Coronary artery (tissue), 2 donors: ENCODE measurements around the gene PLXNA4.

Source experiments
- DNase-seq: peaks from one replicate; pipeline ENCODE4 v3.0.0-alpha.2; 2017; ENCODE audit warnings: low spot score
- H3K27ac ChIP-seq, 2 donors: fragments of 200-600 bp; sonication (generic); one replicate each; pipeline ENCODE4 v1.5.1; 2016 to 2019
- H3K4me3 ChIP-seq: fragments of 200-600 bp; sonication (generic); 2 replicates; pipeline ENCODE4 v1.5.1; 2016; ENCODE audit warnings: mild to moderate bottlenecking, moderate library complexity
- TF ChIP-seq, protein P1 (sequence below): fragments of 200-600 bp; sonication (generic); IDR thresholded peaks from one replicate; pipeline ENCODE4 v1.5.1; 2019; ENCODE audit warnings: antibody characterized with exemption

The PLXNA4 gene

GRCh38 chr7:132216847-132217525 is 359.3 kb downstream of the PLXNA4 start:
- TF ChIP-seq, protein P1, sequence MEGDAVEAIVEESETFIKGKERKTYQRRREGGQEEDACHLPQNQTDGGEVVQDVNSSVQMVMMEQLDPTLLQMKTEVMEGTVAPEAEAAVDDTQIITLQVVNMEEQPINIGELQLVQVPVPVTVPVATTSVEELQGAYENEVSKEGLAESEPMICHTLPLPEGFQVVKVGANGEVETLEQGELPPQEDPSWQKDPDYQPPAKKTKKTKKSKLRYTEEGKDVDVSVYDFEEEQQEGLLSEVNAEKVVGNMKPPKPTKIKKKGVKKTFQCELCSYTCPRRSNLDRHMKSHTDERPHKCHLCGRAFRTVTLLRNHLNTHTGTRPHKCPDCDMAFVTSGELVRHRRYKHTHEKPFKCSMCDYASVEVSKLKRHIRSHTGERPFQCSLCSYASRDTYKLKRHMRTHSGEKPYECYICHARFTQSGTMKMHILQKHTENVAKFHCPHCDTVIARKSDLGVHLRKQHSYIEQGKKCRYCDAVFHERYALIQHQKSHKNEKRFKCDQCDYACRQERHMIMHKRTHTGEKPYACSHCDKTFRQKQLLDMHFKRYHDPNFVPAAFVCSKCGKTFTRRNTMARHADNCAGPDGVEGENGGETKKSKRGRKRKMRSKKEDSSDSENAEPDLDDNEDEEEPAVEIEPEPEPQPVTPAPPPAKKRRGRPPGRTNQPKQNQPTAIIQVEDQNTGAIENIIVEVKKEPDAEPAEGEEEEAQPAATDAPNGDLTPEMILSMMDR: no peak
- DNase-seq: no peak
- no peak overlapping the region for H3K27ac ChIP-seq

DNA sequence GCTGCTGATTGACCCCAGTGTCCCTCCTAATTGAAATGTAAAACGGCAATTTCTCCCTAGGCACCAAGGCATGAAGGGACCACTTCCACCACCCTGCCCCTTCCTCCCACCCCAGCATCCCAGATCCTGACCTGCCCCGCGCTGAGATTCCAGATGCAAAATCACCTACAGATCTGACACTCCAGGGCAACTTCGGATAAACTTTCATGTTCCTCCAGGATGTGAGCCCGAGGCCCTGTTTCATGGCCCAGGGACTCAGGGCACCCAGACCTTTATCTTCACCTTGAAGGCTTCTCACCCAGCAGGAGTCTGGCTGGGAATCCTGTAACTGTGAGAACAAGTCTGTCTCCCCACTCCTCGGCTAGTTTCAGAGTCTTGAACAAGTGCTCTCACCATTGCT is 361.8 kb downstream of the PLXNA4 start:
- H3K27ac ChIP-seq: no peak overlapping the region
- TF ChIP-seq, protein P1: no peak
- no peak for DNase-seq
- H3K4me3 ChIP-seq: no peak overlapping the region

More at GRCh38 chr7:132216847-132217525, 359.3 kb downstream of the PLXNA4 start:
- H3K4me3 ChIP-seq: no peak overlapping the region

GRCh38 chr7:132213583-132213982 is 362.7 kb downstream of the PLXNA4 start:
- TF ChIP-seq, protein P1: no peak
- no peak overlapping the region for H3K4me3 ChIP-seq
- H3K27ac ChIP-seq: no peak overlapping the region
- no peak for DNase-seq

- Histone ChIP-seq H3K27ac (no peak overlapping the region), H3K4me3 (no peak overlapping the region)
- TF ChIP-seq, protein P1: no peak
- no peak for DNase-seq
These were observed 364.3 kb downstream of the PLXNA4 start for GRCh38 chr7:132211971-132212370.

GRCh38 chr7:132210821-132211220 is 365.4 kb downstream of the PLXNA4 start:
- no peak overlapping the region for H3K4me3 ChIP-seq
- DNase-seq: no peak
- no peak overlapping the region for H3K27ac ChIP-seq
- TF ChIP-seq, protein P1: no peak

- H3K4me3 ChIP-seq: no peak overlapping the region
- no peak for DNase-seq
- TF ChIP-seq, protein P1: no peak
- H3K27ac ChIP-seq: no peak overlapping the region
These were observed 368.5 kb downstream of the PLXNA4 start for GRCh38 chr7:132207782-132208181.

DNA sequence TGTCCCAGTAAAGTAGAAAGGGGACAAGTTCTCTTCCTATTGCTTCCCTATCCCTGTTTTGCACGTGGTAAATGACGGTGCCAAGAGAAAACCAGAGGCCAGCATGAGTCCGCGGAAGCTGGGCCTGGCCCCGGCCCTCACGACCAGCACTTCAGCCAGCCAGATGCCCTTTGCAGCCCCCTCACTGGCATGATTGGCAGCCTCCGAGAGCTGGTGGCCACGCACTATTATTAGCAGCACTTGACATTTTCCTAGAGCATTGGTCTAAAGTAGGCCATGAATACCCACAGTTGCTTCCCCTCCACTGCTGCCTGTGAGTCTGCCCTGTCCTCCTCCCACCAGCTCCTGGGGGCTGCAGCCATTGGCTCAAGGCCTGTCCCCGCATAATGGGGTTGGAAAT is 369.1 kb downstream of the PLXNA4 start:
- Histone ChIP-seq H3K27ac (no peak overlapping the region), H3K4me3 (no peak overlapping the region)
- DNase-seq: no peak
- TF ChIP-seq, protein P1: no peak
